Ammon's horn (tissue), 1 donor: Measurements from ENCODE around the gene GLI3.

Source experiments
- DNase-seq: peaks from one replicate; pipeline ENCODE4 v3.0.0-alpha.2; 2016; ENCODE audit warnings: low spot score

Gene GLI3

DNA sequence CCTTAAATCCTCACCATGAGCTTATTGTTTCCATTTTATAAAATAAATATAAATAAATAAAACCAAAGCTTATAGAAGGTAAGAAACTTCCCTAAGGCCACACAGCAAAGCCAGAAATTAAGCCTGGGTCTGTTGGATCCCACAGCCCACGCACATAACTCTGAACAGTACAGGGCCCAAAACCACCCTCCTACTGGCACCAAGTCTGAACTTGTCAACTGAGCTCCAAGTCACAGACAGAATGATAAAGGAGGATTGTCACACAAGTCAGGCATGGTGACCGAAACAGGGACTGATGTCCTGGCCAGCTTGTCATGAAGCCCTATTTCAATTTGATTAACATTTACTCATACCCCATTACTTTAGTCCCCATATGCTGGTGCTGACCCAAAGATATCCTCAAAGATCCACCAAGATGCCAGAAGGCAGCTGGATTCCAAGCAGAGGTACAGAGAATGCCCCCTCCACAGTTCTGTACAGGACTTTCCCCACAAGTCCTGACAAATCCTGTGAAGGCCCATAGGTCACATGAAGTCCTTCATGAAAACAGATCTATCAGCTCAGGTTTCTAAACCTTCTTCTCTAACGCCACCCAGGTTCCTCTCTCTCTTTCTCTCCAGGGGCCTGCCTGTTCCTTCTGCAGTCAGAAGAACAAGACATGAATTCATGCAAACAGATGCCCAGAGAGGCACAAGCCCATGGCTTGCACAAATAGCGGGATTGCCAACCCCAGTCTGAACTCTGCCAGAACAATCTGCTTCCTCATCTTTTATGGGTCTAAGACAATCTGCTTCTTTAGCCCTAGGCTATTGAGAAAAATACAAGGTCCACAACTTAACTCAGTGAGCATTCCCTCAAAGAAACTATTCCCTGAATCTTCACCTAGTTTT is 60.9 kb downstream of the GLI3 start:
- peak; percentile 48 for DNase-seq

DNA sequence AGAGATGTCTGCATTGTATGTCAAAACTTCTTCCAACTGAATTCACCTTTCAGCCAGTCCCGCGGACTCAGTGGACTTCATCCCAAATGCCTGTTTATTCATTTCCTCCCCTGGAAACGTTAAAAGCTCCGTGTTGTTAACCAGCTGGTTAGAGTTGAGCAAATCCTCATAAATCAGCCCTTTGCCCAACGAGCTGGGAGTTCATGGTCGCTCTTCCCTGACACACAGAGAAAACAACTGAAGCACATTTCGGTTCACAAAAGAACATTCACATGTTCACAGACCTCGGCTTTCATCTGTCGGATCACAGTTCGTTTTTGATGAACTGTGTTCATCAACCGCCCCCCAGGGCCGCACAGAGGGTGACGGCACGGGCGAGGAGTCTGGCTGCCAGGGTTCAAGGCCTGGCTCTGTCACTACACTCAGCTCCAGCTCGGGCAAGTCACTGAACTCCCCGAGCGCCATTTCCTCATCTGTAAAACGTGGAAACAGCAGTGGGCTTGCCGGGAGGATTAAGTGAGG is 62.6 kb downstream of the GLI3 start:
- DNase-seq, result no peak

DNA sequence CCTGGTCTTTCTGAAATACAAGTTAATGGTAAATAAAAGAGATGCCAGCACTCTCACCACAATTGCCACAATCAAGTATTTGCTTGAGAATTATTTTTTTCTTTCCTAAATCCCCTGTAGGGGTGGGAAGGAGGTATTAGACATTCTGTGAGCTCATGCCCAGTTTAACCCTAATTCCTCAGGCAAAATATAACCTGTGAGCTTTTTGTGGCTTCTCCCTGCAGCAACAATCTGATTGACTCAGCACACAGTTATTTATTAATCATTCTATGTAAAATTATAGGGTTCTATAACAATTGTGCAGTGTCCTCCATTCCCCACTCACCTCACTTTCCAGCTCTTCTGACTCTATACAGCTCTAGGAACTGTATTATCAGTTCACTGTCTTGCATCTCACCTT is 66.3 kb downstream of the GLI3 start:
- no peak for DNase-seq

DNA sequence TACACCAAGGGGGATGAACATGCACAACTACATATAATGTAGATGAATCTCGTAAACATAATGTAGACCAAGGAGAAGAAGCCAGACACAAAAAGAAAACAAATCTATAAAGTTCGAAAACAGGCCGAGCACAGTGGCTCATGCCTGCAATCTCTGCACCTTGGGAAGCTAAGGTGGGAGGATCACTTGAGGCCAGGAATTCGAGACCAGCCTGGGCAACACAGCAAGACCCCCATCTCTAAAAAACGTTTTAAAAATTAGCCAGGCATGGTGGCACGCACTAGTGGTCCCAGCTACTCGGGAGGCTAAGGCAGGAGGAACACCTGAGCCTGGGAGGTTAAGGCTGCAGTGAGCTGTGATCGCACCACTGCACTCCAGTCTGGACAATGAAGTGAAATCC is 68.5 kb downstream of the GLI3 start:
- DNase-seq, result no peak

DNA sequence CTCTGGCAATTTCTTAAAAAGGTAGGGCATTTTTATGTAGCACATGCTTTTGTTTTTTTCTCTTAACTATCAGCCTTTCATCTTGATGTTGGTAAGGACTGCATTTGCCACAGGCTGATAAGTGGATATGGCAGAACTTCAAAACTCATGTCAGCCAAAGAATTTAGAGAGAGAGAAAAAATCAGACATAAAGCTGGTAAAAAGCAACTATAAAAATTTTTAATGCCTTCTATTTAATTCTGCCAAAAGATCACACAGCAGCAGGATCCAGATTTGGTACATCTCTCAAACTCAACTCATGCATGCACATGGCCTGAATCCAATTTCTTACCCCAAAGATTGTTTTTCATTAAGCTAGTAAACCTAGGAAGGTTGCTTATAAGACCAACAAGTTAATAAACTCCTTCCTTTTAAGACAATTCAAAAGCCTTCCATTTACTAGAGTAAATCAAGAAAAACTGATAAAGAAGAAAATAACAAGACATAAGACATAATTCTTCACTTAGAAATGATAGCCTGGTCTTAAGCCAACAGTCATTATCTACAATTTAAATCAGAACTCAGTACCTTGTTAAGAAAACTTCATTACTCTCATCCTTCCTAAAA is 69.3 kb downstream of the GLI3 start:
- DNase-seq, result no peak

DNA sequence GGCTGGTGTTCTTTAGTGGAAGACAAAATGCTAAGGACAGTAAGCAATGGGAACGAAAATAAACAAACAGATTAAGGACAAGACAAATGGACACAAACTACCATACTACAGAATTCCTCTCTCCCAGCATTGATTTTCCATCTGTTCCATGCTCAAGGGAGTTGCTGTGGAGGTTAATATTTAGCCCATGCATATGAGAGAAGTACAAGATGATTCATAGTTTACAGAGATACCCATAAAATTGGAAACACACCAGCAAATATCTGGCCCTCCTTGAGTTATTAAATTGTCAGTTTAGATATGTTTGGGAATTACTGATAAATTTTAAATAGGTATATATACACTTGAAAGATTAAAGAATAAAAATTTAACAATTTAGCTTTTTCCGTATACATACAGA is 69.8 kb downstream of the GLI3 start:
- no peak for DNase-seq

DNA sequence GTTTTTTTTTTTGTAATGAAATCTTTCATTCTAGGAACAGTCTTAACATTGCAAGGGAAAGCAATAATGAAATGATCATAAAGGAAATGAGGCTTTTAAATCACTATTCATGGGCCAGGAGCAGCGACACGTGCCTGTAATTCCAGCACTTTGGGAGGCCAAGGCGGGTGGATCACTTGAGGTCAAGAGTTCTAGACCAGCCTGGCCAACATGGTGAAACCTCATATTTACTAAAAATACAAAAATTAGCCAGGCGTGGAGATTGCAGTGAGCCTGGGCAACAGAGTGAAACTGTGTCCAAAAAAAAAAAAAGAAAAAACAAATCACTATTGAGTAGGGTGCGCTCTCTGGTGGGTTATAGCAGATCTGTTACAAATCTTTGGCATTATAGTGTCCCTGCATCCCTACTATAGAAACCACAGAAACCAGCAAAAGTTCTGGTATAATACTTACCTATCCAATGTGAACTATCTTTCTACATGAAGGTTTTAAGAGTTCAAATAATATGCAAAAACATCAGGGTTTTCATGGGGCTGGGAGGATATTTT is 72.1 kb downstream of the GLI3 start:
- DNase-seq, result no peak

DNA sequence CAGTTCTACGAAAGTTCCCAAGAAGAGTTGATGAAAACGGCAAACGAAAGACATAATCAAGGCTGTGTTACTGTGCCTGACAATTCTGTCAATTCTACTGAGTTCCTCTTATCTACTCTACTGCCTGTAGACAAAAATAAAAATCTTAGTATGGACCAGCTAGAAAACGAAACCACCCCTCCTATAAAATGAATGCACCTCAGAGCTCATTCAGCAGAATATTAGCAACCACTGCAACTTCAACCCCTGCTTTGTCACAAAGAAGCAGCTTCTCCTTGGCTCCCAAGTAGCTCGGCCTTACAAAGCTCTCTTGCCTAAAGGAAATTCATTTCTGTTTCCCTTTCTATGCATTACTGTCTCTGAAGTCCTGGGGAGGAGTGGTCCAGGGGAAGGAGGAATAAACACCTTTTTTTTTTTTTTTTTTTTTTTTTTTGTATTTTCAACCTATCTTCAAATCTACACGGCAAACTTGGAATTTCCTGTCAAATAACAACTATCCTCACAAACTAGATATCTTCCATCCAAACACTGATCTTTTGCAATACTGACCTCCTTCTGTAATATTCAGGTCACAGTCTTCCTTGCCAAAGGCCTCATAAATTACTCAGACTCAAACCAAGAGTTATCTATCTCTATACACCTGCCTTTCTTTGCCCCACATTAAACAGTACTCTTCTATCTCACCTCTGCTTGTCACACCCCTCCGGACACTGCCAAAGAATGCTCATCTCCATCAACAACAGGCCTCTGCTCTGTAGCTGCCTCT is 74.3 kb downstream of the GLI3 start:
- DNase-seq, result no peak

DNA sequence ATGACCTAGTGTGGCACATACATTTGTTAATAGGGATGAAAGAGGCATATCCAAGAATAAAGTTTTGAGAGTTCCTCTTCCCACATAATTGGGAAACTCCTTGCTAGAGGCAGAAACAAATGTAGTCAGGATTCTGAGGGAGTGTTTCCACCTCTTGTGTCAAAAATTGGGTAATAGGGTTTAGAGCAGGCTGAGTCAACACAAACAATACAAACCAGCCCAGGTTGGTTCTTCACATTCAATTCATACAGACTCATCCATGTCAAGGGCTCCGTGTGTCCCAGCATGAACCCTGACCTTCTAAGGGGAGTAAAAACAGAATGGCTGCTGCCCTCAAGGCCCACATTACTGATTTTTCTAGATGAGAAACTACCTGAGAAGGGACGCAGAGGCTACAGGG is 75.3 kb downstream of the GLI3 start:
- DNase-seq, result no peak

DNA sequence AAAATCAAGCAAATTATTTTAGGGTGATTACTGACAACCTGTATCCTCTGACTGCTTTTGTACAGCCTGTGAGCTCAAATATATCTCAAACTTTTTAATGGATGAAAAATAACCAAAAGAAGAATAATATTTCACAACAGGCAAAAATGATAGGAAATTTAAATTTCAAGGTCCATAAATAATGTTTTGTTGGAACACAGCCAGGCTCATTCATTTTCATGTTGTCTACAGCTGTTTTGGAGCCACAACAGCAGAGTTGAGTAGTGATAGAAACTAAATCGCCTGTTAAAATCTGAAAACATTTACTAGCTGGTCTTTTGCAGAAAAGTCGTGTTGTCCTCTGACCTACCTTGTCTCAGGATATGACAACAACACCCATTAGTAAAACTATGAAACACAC is 75.9 kb downstream of the GLI3 start:
- DNase-seq, result no peak

DNA sequence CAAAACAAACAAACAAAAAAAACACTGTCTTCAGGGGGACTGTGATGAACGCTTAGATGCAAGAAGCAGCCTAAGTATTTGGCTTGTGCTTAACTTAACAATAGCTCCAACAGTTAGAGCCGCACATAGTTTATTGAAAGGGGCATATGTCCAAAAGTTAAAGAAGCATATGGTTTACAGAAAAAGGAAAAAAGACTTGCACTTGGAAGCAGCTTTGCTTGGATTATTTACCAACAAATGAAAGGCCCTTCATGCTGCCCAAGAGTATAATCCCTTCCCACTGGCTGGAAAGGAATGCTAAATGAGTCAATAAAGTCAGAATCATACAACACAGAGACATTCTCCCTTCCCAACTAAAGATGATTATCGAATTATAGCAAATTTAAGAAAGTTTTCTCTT is 77.9 kb downstream of the GLI3 start:
- no peak for DNase-seq

DNA sequence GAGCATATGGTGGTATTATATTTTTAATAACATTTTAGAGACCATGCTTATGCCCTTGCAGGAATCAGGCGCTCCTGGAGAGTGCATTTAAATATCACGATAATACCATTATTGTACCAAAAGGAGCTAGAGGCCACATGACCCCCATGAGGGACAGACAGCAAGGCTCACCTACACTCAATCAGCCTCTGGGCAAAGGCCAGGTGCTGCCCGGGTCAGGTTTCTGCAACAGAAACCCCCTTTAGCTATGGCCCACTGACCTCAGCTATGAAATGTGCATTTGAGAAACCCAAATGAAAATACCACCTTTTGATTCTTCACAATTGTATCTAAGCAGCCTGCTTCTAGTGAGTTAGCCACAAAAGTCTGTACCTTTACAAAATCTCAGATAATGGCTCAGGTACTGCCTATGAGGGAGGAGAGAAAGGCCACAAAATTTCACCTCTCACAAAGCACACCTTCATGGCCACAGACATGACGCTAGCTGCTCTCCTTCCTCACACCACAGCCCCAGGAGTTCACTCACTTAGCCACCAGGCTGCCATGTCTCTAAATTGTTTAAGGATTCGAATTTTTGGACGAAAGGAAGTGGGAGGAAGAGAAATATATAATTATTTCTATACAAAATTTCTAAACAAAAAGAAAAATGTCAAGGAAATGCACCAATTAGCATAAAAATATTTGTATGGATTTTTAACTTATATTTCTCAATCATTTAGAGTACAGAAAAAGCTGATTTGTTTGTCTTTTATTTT is 79.9 kb downstream of the GLI3 start:
- no peak for DNase-seq

DNA sequence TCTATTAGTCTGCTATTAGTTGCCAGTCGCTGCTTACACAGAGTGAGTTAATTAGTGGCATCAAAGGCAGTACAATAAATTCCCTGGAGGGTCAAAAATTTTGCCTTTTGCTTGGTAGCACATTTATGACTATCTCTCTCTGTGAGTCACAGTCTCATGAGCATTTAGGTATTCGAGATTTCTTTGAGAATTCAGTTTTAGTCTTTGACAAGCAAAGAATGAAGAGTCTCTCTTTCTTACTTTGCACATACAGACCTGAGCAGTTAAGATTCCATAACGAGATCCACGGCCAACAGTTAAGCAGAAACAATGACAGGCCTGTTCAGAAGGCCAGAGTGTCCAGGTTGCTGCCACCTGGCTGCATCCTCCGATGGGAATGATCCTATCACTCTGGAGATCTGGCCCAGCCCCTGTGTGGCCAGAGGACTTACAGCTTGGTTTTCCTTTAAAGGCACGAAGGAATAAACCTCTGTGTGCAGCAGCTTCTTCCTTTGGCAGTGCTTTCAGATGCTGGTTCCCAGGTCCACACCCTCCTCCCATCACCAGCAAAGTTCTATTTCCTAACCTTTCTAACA is 80.6 kb downstream of the GLI3 start:
- DNase-seq, result no peak

DNA sequence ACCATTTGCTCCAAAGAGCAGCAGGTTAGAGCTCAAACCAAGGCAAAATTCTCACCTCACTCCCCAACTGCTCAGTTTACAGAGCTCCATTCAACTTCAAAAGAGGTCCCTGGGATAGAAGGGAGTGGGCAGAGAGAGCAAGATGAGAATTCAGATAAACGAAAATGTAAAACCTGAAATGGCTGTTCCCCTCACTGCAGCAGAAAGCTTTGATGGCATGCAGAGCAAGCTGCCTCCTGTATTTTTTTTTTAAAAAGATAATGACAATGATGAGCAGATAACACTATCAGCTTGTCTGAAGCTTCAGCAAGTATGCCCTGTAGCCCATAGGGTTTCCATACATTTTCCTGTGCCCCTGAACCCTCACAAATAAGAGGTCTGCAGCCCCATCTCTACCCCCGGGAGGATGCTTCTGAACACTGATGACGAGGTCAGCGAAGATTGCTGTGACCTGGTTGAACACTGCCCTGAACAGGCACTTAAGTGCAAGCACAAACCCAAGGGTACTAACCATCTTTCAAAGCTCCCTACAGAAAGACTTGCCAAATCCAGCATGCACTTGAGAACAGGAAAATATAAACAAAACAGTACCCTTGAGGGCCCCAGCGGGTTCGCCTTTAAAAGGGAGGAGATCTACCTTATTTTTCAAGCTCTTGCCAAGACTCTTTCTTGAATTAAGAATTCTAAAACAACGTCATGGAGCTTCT is 81.3 kb downstream of the GLI3 start:
- DNase-seq, result no peak

DNA sequence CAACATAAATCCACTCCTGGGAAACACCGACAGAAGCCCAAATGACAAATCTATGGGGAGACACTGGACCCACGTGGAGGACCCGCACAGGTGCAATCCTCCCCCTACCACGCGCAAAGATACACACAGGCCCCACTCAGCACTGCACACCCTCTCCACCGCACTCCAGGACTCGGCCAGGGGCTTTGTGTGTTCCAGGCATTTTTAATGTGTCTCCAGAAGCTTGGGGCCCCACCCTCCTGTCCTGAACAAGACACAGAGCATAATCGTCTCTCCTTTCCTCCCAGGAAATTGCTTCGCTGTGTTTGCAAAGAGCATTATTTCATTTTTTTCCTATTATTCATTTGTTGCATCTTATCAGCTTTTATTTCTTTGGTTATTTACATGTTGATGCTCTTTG is 82.8 kb downstream of the GLI3 start:
- DNase-seq, result no peak

DNA sequence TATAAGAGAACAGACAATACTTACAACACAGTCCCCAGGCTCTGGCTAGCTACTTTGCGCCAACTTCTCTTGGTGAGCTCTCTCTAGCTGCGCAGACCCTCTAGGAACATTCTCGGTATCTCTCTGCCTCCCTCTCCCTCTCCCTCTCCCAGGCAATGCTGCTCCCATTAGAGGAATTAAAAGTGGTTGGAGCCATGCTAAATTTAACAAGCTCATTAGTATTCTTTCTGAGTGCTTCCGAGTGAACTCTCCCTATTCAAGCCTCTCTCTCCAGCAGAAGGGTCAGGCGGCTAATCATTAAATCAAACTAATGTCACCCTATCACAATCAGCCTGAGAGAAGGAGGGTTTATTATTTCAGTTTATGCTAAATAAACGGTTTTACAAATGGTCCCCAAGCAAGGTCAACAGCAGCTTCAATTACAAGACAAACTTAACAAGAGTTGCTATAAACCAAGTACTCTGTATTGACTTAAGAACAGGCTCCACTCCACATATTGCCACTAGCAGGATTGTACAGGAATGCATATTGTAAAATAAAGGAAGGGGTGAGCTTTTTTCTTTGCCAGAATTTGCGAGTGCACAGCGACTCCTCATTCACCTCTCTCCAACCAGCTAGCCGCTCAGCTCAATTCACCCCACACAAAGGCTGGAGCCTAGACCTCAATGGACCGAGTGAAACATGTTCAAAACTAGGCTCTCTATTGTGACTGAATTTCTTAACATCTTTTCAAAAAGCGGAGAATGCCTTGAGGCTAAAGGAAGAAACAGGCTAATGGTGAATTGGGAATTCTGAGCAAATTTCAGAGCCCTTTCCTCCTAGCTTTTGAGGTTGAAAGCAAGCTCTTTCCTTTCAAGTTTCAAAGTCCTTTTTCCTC is 84.4 kb downstream of the GLI3 start:
- peak; percentile 59 for DNase-seq

DNA sequence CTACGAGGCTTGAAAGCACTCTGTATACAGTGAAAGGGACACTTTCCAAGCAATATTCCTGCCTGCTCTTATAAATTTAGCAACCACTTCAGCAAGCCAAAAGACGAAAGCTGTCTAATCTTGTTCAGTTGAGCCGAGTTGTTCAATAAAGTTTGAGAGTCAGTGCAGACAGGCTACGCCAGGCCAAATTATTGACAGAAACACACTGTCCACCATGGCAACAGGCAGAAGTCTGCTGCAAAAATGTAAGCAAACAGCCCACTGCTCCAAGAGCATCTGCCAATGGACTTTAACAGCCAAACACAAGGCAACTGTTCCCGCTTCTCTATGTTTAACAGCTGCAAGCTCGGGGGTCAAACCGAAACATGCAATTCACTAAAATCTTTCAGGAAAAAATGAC is 85.7 kb downstream of the GLI3 start:
- DNase-seq, result peak; percentile 58

DNA sequence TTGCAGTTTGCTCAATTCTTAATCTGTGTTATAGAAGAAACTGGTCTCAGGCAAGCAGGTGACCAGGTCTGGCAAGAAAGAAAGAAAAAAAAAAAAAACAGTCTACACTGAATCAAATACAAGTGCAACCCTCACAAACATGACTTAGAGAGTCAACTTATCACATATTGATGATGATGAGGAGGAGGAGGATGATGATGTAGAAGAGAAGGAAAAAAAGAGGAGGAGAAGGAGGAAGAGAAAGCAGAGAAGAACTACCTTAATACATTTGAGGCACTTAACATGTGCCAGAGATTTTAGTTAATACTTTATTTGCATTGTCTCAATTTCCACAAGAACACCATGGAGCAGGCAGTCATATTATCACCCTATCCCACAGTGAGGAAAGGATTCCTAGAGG is 91.5 kb downstream of the GLI3 start:
- DNase-seq, result no peak

DNA sequence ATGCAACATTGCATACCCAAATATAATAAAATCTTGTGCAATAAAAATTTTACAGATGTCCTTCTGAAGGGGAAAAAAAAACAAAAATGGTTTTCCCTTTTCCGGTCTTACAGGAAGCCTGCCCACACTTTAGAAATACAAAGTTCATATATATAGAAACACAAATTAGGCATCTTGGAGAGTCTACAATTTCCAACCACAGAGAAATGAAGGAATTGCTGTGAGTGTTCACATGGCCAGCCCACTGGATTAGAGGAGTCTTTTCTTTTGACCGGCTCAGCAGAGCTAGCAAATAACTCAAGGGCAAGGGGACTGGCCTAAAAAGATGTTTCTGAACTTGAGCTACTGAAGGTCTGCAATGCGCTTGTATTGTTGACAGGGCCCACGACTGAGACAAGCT is 92.4 kb downstream of the GLI3 start:
- DNase-seq, result no peak
